ENCODE results near the gene GBP2. TPM values are rescaled to one million over a fixed set of nuclear protein-coding genes. Genes with fewer than 3 reads are reported as not detected.

The GBP2 gene
- total and polyA plus RNA-seq, 4 donors = 17.2 to 89.2 (median 52.1) TPM

GRCh38 chr1:89149976-89150375, 24.1 kb upstream of the GBP2 start:
- Histone ChIP-seq H3K36me3 (ENCODE audit: control insufficient read depth in 4 of 4, insufficient read depth in 4 of 4, low read length in 4 of 4) (no peaks in the 10 kb centered on the region), H3K27ac (ENCODE audit: low read depth in 1 of 2, low read length in 1 of 2) (no peak overlapping the region), H3K9ac (ENCODE audit: insufficient read depth in 1 of 2, low read length in 2 of 2) (no peak overlapping the region), H3K4me3 (no peak overlapping the region), H3K27me3 (ENCODE audit: control insufficient read depth in 3 of 3, insufficient read depth in 3 of 3, low read length in 2 of 3) (no peaks in the 10 kb centered on the region), H3K9me3 (ENCODE audit: control insufficient read depth in 4 of 4, insufficient read depth in 3 of 4, low read length in 3 of 4) (peaks cover 0 to 1% (median 0%) of the 10 kb centered on the region in 4 donors), H3K4me1 (ENCODE audit: control insufficient read depth in 5 of 5, insufficient read depth in 5 of 5, low read length in 5 of 5) (no peaks in the 10 kb centered on the region)
- DNase-seq = no peak
- WGBS, 2 donors = 88 to 89% methylated on average over 3 of the region's 3 CpGs
- TF ChIP-seq CTCF (IDR thresholded peaks at IDR 0.05; ENCODE audit: control extremely low read depth, extremely low read depth) = no peak
- ATAC-seq (ENCODE audit: insufficient read depth, low FRiP score) = no peak

GRCh38 chr1:89149229-89149628, 23.3 kb upstream of the GBP2 start:
- H3K27me3 ChIP-seq (ENCODE audit: control insufficient read depth in 3 of 3, insufficient read depth in 3 of 3, low read length in 2 of 3) = no peaks in the 10 kb centered on the region
- ATAC-seq (ENCODE audit: insufficient read depth, low FRiP score) (no peak), DNase-seq (peak in 2 of 3 donors; percentile 13 to 34)
- no peak overlapping the region for H3K27ac ChIP-seq (ENCODE audit: low read depth in 1 of 2, low read length in 1 of 2)
- TF ChIP-seq CTCF (IDR thresholded peaks at IDR 0.05; ENCODE audit: control extremely low read depth, extremely low read depth) = no peak
- no peak overlapping the region for H3K4me3 ChIP-seq
- H3K9me3 ChIP-seq (ENCODE audit: control insufficient read depth in 4 of 4, insufficient read depth in 3 of 4, low read length in 3 of 4) = peaks cover 0 to 1% (median 0%) of the 10 kb centered on the region in 4 donors
- H3K9ac ChIP-seq (ENCODE audit: insufficient read depth in 1 of 2, low read length in 2 of 2) = no peak overlapping the region
- H3K36me3 ChIP-seq (ENCODE audit: control insufficient read depth in 4 of 4, insufficient read depth in 4 of 4, low read length in 4 of 4) = no peaks in the 10 kb centered on the region
- 69 to 73% methylated on average over 3 of the region's 3 CpGs for WGBS, 2 donors
- no peaks in the 10 kb centered on the region for H3K4me1 ChIP-seq (ENCODE audit: control insufficient read depth in 5 of 5, insufficient read depth in 5 of 5, low read length in 5 of 5)

GRCh38 chr1:89147678-89148658, 22.1 kb upstream of the GBP2 start:
- WGBS, 2 donors = 70 to 88% methylated on average over 3 of the region's 3 CpGs
- H3K4me1 ChIP-seq (ENCODE audit: control insufficient read depth in 5 of 5, insufficient read depth in 5 of 5, low read length in 5 of 5) = no peaks in the 10 kb centered on the region
- no peak overlapping the region for H3K4me3 ChIP-seq
- peaks cover 0 to 1% (median 0%) of the 10 kb centered on the region in 4 donors for H3K9me3 ChIP-seq (ENCODE audit: control insufficient read depth in 4 of 4, insufficient read depth in 3 of 4, low read length in 3 of 4)
- TF ChIP-seq CTCF (IDR thresholded peaks at IDR 0.05; ENCODE audit: control extremely low read depth, extremely low read depth) = no peak
- ATAC-seq (ENCODE audit: insufficient read depth, low FRiP score) = peak; percentile 27
- H3K36me3 ChIP-seq (ENCODE audit: control insufficient read depth in 4 of 4, insufficient read depth in 4 of 4, low read length in 4 of 4) = no peaks in the 10 kb centered on the region
- no peak overlapping the region for H3K27ac ChIP-seq (ENCODE audit: low read depth in 1 of 2, low read length in 1 of 2)
- no peaks in the 10 kb centered on the region for H3K27me3 ChIP-seq (ENCODE audit: control insufficient read depth in 3 of 3, insufficient read depth in 3 of 3, low read length in 2 of 3)
- no peak overlapping the region for H3K9ac ChIP-seq (ENCODE audit: insufficient read depth in 1 of 2, low read length in 2 of 2)
- no peak for DNase-seq

Measured in lung (tissue), 12 donors.